Parathyroid adenoma (tissue), 2 donors: Measurements from ENCODE around the gene TNFRSF25.
"Not testable (repeated sequence)": the region's sequence is repeated elsewhere in the genome, so short reads cannot be mapped to it uniquely, and the experiment has no call there.

ENCODE experiments used
- H2AFZ ChIP-seq: fragments of 300-600 bp; sonication (generic); one replicate; pipeline ENCODE4 v1.7.0; 2017; ENCODE audit warnings: antibody characterized with exemption, mild to moderate bottlenecking
- H3K27ac ChIP-seq: fragments of 300-600 bp; sonication (generic); one replicate; pipeline ENCODE4 v1.7.0; 2017
- H3K27me3 ChIP-seq: fragments of 300-600 bp; sonication (generic); one replicate; pipeline ENCODE4 v1.7.0; 2017; ENCODE audit warnings: low read length; ENCODE audit not compliant: control insufficient read depth, insufficient read depth
- H3K36me3 ChIP-seq: fragments of 300-600 bp; sonication (generic); one replicate; pipeline ENCODE4 v1.7.0; 2017; ENCODE audit warnings: low read length; ENCODE audit not compliant: control insufficient read depth, insufficient read depth
- H3K4me1 ChIP-seq: fragments of 300-600 bp; sonication (generic); one replicate; pipeline ENCODE4 v1.7.0; 2017; ENCODE audit warnings: control low read depth
- H3K4me2 ChIP-seq: fragments of 300-600 bp; sonication (generic); one replicate; pipeline ENCODE4 v1.7.0; 2017; ENCODE audit warnings: low read length
- H3K4me3 ChIP-seq: fragments of 300-600 bp; sonication (generic); one replicate; pipeline ENCODE4 v1.7.0; 2017; ENCODE audit warnings: low read depth, low read length
- H3K79me2 ChIP-seq: fragments of 300-600 bp; sonication (generic); one replicate; pipeline ENCODE4 v1.7.0; 2017; ENCODE audit warnings: control low read depth
- H3K9ac ChIP-seq: fragments of 300-600 bp; sonication (generic); one replicate; pipeline ENCODE4 v1.7.0; 2017; ENCODE audit warnings: mild to moderate bottlenecking
- H3K9me3 ChIP-seq: fragments of 300-600 bp; sonication (generic); one replicate; pipeline ENCODE4 v1.7.0; 2017; ENCODE audit warnings: low read length; ENCODE audit not compliant: control insufficient read depth
- TF ChIP-seq, protein P1 (sequence below): fragments of 300-600 bp; sonication (generic); IDR thresholded peaks from one replicate; pipeline ENCODE4 v1.7.0; 2017; ENCODE audit warnings: antibody characterized with exemption, mild to moderate bottlenecking
- donor health status: primary hyperparathyroidism.

The TNFRSF25 gene

GRCh38 chr1:6447016-6447817 lies 18.8 kb downstream of the TNFRSF25 start:
- Histone ChIP-seq H3K4me3 (peak overlapping the region; percentile 63), H3K27me3 (no peaks in the 10 kb centered on the region), H3K4me2 (peak overlapping the region; percentile 75), H3K4me1 (peaks cover 8% of the 10 kb centered on the region), H3K79me2 (no peaks in the 10 kb centered on the region), H3K9me3 (no peaks in the 10 kb centered on the region), H2AFZ (peak overlapping the region; percentile 42), H3K36me3 (no peaks in the 10 kb centered on the region), H3K27ac (peak overlapping the region; percentile 92), H3K9ac (no peak overlapping the region)
- TF ChIP-seq, protein P1, sequence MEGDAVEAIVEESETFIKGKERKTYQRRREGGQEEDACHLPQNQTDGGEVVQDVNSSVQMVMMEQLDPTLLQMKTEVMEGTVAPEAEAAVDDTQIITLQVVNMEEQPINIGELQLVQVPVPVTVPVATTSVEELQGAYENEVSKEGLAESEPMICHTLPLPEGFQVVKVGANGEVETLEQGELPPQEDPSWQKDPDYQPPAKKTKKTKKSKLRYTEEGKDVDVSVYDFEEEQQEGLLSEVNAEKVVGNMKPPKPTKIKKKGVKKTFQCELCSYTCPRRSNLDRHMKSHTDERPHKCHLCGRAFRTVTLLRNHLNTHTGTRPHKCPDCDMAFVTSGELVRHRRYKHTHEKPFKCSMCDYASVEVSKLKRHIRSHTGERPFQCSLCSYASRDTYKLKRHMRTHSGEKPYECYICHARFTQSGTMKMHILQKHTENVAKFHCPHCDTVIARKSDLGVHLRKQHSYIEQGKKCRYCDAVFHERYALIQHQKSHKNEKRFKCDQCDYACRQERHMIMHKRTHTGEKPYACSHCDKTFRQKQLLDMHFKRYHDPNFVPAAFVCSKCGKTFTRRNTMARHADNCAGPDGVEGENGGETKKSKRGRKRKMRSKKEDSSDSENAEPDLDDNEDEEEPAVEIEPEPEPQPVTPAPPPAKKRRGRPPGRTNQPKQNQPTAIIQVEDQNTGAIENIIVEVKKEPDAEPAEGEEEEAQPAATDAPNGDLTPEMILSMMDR, result no peak

GRCh38 chr1:6446665-6447015 lies 19.3 kb downstream of the TNFRSF25 start:
- Histone ChIP-seq H3K9me3 (no peaks in the 10 kb centered on the region), H3K4me1 (peaks cover 6% of the 10 kb centered on the region), H3K27ac (peak overlapping the region; percentile 92), H3K36me3 (no peaks in the 10 kb centered on the region), H3K79me2 (no peaks in the 10 kb centered on the region), H3K4me3 (peak overlapping the region; percentile 63), H2AFZ (no peak overlapping the region), H3K4me2 (peak overlapping the region; percentile 75), H3K27me3 (no peaks in the 10 kb centered on the region), H3K9ac (no peak overlapping the region)
- TF ChIP-seq, protein P1, result no peak

- H3K4me1 ChIP-seq, H3K36me3 ChIP-seq, H3K4me3 ChIP-seq, H3K9me3 ChIP-seq, H3K79me2 ChIP-seq, H3K4me2 ChIP-seq, H3K27me3 ChIP-seq, H2AFZ ChIP-seq, H3K9ac ChIP-seq: not testable (repeated sequence)
- peak overlapping the region; percentile 92 for H3K27ac ChIP-seq
Observed at GRCh38 chr1:6445929-6446328, 20.0 kb downstream of the TNFRSF25 start.

GRCh38 chr1:6445062-6445763 lies 20.8 kb downstream of the TNFRSF25 start:
- Histone ChIP-seq H3K79me2 (no peaks in the 10 kb centered on the region), H3K4me2 (no peak overlapping the region), H3K36me3 (no peaks in the 10 kb centered on the region), H3K27me3 (no peaks in the 10 kb centered on the region), H3K4me1 (peaks cover 6% of the 10 kb centered on the region), H3K4me3 (no peak overlapping the region), H3K9ac (no peak overlapping the region), H2AFZ (no peak overlapping the region), H3K9me3 (no peaks in the 10 kb centered on the region), H3K27ac (no peak overlapping the region)
- TF ChIP-seq, protein P1, result peak; percentile 66

DNA sequence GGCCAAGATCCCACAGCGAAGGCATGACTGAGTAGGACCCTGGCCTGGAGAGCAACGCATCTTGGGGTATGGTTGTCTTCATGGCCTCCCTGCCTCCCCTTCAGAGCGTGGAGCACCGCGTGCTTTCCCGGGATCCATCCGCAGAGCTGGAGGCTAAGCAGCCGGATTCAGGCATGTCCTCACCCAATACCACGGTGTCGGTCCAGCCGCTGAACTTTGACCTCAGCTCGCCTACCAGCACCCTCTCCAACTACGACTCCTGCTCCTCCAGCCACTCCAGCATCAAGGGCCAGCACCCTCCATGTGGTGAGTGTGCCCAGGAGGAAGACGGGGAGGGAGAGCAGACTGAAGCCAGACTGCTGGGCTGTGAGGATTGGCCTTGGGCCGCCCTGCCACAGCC lies 21.6 kb downstream of the TNFRSF25 start:
- no peaks in the 10 kb centered on the region for H3K4me1 ChIP-seq
- TF ChIP-seq, protein P1, result no peak
- no peak overlapping the region for H3K4me3 ChIP-seq
- no peak overlapping the region for H2AFZ ChIP-seq
- no peaks in the 10 kb centered on the region for H3K79me2 ChIP-seq
- H3K9ac ChIP-seq, result no peak overlapping the region
- no peak overlapping the region for H3K4me2 ChIP-seq
- H3K9me3 ChIP-seq, result no peaks in the 10 kb centered on the region
- no peaks in the 10 kb centered on the region for H3K36me3 ChIP-seq
- no peaks in the 10 kb centered on the region for H3K27me3 ChIP-seq
- H3K27ac ChIP-seq, result no peak overlapping the region
